ENCODE data around the gene AMPD2. TPM values are rescaled to one million over a fixed set of nuclear protein-coding genes. Genes with fewer than 3 reads are reported as not detected.

AMPD2 gene
- 93.4 and 94.2 TPM in 2 replicates for total RNA-seq (2014; rRNA removed; shearing (Covaris generic))

DNA sequence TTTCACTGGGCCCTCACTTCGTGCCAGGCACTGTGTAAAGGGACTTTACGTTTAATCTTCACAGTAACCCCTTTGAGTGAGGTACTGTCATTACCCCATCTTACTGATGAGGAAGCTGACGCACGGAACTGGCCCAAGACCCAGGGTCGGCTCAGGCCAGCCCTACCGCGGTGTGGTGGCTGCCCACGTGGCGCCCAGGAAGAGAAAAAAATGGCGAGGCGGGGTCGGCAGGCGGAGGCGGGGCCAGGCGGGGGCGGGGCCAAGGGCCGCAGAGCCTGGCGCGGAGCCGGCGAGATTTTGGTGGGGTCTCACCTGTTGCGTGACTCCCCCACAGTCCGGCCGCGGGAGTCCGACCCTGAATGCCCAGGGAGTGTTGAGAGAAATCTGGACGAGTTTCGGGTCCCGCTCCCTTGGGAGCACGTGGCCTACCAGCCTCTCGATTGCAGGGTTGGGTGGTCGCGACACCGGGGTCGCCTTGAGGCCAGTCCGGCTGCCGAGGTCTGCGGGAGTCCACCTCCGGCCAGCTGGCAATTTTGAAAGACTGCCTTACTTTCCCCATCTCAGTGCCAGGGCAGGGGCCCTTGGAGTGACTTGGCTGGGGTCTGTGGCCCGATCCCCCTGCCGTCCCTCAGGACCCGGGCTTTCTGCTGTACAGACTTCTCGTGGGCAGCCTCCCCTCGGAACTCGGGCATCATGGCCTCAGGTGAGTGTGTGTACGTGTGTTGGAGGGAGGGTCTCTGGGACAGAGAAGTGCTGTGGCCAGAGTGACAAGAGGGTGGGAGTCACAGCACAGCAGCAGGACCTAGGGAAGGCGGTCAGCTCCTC, at the start of gene AMPD2, which contains the start of gene GNAT2:
TSS of gene AMPD2 (plus strand) at position 262 of the 825 bp plus-strand sequence. CDS start 1,339 bp downstream, outside the sequence.
TSS of gene GNAT2 (minus strand) at position 41 of the 825 bp plus-strand sequence. CDS start 6,746 bp downstream, outside the sequence.
- DNase-seq (ENCODE audit: low spot score), result peak; percentile 63

DNA sequence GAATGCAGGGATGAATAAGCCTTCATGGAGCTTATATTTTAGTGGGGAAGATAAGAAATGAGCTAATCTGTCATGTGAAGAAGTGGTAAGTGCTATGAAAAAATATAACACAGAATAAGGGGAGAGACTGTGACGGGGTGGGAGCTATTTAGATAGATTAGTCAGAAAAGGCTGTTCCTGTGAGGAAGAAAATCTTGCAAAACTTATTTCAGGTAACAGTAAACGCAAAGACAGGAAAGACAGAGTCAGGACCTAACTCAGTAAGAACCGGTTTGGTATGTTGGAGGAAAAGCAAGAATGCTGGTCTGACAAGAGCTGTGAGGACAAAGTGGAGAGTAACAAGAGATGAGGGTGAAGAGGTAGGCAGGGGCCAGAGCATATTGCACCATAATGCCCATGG, 49.2 kb upstream of the AMPD2 start:
- peak; percentile 44 for DNase-seq (ENCODE audit: low spot score)

DNA sequence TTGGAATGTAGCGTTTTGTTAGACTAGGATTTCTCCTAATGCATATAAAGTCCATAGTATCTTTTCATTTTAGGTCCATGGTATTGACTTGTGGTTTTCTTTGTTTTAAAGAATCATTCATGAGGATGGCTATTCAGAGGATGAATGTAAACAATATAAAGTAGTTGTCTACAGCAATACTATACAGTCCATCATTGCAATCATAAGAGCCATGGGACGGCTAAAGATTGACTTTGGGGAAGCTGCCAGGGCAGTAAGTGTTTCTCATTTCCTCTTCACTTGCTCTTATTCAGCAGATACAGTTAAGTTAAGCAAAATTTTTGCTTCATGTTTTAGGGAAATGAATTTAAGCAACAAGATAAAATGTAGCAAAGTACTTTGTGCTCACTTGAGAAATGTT, 45.9 kb upstream of the AMPD2 start:
- no peak for DNase-seq (ENCODE audit: low spot score)

DNA sequence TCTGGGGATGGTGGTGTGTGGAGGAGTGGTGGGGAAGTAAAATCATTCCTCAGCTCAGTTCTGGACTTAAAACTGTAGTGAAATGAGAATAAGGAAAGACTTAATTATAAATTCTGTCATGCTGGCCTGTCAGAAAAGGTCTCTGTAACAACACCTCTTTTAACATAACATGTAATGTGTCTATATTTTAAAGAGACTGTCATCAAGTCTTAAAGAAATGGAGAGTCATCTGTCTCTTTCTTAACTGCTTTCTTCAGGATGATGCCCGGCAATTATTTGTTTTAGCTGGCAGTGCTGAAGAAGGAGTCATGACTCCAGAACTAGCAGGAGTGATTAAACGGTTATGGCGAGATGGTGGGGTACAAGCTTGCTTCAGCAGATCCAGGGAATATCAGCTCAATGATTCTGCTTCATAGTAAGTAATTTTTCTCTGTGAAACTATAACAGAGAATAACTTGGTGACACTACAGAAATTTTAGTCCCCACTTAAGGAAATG, 40.6 kb upstream of the AMPD2 start:
- DNase-seq (ENCODE audit: low spot score), result no peak

DNA sequence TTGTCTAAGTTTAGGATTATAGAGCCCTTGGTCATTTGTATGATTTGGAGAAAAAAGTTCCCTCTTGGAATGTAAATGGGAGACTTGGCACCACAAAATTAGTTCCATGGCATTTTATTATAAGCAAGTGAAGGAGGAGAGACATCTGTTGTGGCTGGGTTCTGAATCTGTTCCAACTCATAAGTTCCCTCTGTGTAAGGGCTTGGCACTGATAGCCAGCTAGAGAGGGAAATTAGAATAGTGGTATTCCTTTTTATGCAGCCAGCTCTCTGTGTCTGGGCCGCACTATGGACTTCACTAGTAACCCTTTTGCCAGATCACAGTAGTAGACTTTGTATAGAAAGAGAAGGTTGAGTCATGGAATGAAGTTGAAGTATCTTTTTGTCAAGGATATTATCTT, 40.1 kb upstream of the AMPD2 start:
- no peak for DNase-seq (ENCODE audit: low spot score)

DNA sequence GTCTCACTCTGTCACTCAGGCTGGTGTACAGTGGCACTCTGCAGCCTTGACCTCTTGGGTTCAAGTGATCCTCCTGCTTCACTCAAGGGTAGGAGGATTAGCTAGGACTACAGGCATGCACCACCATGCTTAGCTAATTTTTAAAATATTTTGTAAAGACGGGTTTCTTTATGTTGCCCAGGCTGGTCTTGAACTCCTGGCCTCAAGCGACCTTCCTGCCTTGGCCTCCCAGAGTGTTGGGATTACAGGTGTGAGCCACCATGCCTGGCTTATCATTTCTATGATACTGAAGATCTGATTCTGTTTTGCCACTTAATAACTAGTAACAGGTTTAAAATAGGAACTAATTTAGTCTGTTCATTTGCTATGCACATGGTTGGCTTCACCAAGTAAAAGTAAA, 37.6 kb upstream of the AMPD2 start:
- DNase-seq (ENCODE audit: low spot score), result no peak

DNA sequence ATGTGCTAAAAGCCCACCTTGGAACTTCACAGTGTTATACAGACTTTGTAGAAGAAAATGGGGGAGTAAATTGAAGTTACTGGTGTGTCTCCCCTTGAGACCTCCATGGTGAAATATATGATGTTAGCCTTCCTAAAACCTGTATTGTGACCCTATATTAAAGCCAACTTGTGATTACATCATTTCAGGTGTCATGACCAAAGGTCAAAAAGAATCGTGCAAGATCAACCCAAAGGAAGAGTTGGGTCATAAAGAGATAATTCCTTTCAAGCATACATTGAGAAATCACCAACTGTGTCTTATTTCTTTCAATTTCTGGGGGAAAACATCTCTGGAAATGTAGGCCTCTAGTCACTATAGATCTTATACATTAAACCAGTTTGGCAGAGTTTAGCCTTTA, 34.9 kb upstream of the AMPD2 start:
- DNase-seq (ENCODE audit: low spot score), result no peak

DNA sequence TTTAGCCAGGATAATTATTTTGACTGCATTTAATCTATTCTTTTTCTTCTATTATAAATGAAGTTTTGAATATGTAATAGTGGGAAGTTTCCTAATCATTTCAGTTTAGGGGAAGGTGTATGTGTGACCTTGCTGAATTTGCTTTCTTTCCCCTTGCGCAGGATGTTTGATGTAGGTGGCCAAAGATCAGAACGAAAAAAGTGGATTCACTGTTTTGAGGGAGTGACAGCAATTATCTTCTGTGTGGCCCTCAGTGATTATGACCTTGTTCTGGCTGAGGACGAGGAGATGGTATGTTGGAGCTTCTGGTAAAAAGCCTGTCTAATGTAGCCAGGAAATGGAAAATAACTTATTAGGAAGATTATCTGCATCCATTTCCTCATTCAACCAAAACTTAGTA, 33.6 kb upstream of the AMPD2 start:
- DNase-seq (ENCODE audit: low spot score), result no peak

DNA sequence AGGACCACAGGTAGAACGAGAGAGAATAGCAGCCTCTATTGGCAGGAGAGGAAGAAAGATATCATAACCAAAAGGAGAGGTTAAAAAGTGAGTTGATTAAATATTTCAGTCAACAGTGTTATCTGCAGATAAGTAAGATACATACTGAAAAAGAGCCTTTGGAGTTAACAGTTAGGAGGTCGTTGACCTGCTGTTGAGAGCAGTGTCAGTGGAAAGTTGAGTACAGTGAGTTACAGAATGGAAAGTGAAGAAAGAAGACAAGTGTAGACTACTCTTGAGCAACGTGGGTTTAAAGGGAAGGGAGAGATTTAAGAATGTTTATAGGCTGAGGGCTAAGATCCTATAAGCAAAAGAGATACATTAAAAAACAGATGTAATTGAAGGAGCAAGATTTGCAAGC, 30.5 kb upstream of the AMPD2 start:
- DNase-seq (ENCODE audit: low spot score), result no peak

DNA sequence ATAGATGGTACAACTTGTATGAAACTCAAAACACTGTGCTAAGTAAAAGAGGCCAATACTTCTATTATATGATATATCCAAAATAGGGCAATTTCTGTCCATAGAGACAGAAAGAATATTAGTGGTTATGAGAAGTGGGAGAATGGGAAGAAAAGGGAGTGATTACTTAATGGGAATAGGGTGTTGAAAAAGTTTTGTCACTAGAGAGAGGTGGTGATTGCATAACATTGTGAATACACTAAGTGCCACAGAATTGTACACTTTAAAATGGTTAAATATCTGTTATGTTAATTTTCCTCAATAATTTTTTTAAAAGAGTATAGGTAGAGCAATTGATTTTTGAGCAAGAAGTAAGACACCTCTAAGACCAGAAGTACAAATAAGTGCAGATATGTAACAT, 30.0 kb upstream of the AMPD2 start:
- DNase-seq (ENCODE audit: low spot score), result no peak

DNA sequence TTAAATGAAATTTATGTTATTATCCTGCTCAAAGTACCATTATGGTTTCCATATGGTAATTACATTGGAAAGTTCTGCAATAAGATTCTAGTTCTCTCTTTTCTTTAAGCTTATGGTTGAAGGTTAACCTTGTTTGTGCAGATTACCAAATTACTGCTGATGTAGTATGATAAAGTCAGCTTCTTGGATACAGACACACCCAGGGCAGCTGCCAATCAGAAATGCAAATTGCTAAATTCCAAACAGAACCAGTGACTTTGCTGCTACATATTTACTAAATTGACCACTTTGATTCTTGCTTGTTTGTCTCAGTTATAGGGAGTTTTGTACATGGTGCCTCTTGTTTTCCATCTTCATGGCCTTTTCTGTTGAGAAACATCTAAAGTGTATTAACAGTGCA, 26.7 kb upstream of the AMPD2 start:
- DNase-seq (ENCODE audit: low spot score), result no peak

DNA sequence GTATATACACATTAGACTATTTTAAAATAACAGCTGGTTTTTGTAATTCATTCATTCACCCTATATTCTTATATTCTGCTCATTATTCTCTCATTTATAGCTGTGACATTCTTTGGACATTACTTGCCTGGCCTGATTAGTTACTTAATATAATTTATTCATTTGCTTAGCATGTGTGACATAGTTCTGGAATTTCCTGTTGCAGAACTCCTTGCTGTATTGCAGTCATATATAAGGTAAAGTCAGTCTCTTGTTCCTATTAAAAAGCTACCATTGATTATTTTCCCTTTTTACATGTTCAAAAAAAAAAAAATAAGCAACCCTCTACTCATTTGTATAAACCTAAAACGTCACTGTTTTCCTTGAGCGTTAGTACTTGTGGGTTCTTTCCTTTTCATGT, 24.1 kb upstream of the AMPD2 start:
- DNase-seq (ENCODE audit: low spot score), result no peak

DNA sequence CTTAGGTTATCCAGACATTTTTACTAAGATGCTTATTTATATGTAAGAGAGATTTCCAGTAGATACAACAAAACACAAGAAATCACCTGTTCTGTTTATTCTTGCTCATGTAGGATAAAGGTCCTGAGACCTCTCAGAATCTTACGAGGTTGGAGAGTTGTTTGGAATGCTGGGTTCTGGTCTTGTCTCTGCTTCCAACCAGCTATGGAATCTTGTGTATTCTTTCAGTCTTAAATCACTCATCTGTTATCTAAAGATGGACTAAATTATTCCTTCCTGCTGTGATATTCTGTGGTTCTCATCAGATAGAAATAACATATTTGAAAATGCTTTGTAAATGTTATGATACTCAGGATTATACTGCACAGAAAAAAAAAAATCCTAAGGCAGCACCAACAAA, 21.5 kb upstream of the AMPD2 start:
- DNase-seq (ENCODE audit: low spot score), result no peak

DNA sequence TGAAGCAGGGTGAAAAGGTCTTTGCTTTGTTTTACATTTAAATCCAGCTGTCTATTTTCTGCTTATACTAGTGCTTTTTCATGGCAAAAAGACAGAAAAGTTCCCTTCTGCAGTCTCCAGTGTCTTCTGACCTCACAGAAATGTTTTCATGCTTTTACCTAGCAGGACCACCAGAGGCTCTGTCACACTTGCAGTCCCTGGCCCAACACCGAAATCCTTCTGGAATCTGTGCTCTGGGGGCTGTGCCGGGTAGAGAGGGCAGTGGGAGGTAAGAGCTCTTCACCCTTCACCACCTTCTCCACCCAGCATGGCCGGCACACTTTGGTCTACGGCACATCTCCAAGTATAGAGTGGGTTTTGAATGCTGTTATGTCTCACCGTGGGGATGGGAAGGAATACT, 21.0 kb upstream of the AMPD2 start:
- DNase-seq (ENCODE audit: low spot score), result no peak

DNA sequence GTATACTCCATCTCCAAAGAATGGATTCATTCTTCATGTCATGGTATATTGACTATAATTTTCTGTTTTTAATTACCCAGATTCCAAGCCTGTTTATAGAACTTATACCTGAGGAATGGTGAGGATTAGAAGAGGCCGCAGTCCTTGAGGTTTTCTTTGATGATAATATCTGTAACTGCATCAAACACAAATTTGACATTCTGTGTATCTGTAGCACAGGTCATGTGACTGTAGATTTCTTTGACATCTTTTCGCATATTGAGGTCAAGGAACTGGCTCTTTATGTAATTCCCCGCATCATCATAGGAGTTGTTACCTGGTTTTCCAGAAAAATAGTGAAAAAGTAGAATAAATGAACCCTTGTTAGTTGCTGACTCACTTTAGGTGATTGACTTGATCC, 16.4 kb upstream of the AMPD2 start:
- DNase-seq (ENCODE audit: low spot score), result no peak

DNA sequence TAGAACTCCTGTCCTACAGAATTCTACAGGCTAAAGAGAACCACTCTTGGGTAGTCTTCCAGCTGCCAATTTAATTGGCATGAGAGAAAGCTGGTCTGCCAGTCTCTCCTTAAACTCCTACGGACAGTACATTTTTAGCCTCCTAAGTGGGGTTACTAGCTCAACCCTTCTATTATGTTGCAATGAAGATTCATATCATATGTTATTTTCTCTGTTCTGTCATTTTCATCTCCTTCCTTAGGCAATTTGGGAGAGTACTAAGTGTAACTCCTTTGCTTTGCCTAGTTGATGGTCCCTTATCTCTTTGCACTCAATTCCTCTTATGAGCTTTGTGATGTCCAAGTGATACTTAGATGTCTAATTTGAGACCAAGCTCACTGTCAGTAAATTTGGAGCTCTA, 14.3 kb upstream of the AMPD2 start:
- DNase-seq (ENCODE audit: low spot score), result no peak

DNA sequence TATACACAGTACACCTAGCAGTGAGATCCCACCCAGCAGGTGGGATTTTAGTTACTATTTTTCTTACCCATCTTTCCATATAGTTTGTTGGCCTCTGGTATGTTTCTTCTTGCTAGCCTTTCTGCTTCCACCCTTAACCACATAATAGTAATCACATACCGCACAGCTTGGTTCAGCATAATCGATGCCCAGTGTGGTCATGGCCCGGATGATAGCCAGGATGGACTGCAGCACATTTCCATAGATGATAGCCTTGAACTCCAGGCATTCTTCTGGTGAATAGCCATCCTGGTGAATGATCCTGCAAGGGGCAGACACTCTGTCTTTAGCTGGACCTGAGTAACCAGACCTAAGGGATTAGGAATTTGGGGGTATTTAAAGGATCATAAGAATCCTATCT, 9.8 kb upstream of the AMPD2 start:
- DNase-seq (ENCODE audit: low spot score), result no peak

DNA sequence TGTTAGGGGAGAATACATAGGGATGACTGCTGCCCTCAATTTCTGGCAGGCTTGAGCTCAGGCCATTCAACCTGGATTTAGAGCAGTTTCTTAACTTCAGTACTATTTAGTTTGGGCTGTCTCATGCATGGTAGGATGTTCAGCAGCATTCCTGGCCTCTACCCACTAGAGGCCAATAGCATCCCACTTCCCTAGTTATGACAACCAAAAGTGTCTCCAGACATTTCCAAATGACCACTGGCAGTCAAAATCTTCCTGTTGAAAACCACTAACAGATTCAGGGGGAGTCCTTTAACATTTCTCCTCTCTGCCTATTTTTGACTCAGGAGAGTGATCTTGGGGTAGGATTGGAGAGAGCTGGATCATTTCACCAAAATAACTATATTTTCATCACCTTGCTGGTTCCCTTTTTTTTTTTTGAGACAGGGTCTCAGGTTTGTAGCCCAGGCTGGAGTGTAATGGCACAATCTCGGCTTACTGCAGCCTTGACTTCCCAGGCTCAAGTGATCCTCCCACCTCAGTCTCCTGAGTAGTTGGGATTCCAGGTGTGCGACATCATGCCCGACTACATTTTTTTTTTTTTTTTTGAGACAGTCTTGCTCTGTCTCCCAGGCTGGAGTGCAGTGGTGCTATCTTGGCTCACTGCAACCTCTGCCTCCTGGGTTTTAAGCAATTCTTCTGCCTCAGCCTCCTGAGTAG, 8.9 kb upstream of the AMPD2 start:
- DNase-seq (ENCODE audit: low spot score), result no peak

DNA sequence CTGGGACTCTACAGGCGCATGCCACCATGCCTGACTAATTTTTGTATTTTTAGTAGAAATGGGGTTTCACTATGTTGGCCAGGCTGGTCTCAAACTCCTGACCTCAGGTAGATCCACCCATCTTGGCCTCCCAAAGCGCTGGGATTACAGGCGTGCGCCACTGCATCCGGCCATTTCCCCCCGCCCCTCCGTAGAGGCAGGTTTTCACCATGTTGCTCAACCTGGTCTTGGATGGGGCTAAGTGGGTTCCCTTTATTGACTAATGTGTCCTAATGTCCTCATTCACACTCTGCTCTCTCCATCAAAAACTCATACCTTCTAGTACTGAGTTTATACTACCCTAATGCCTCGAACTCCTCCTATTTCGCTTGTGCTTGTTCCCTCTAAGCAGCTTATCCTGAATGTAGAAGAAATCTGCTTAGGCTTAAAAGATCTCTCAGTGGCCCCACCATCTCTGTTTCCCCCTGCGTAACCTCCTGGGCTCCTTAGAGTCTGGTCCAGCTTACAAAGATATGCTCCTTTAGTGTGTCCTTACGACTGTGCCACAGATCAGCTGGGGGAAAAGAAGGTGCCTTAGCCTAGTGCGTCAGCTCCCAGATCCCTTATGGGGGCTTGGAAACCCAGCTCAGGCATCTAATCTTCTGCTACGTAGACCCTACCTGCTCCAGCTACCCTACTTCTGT, 8.2 kb upstream of the AMPD2 start:
- DNase-seq (ENCODE audit: low spot score), result no peak

DNA sequence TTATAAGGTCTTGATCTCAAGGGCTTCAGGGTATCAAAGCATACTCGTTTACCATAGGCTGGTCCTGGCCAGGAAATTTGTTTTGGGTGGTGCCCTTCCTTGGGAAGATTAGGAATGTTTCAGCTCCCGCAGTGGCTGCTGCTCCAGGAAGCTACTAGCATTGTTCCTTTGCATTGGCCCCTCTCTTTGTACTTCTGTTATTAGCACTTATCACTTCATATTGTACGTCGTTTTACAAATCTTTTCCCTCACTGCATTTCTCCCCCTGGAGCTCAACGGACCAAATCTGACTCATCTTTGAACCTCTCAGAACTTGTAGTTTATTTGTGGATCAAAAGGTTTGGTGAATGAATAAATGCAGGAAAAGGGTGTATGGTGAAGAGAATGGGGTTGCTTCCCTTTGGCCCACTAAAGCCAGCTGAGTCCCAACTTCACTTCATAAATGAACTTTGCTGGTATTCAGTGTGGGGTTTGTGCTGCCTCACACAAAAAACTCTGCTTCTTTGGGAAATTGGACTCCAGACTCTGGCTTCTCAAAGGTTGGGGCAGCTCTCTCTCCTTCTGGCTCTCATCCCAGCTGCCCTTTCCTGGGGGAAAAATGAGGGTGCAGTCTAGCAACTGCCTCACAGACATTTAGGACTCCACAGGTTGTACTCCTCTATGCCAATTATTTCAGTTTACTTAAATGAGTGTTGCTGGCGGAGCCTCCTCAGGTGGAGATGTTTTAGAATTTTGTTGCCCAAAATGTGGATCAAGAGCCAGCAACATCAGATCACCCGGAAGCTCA, 6.1 kb upstream of the AMPD2 start:
- DNase-seq (ENCODE audit: low spot score), result no peak

DNA sequence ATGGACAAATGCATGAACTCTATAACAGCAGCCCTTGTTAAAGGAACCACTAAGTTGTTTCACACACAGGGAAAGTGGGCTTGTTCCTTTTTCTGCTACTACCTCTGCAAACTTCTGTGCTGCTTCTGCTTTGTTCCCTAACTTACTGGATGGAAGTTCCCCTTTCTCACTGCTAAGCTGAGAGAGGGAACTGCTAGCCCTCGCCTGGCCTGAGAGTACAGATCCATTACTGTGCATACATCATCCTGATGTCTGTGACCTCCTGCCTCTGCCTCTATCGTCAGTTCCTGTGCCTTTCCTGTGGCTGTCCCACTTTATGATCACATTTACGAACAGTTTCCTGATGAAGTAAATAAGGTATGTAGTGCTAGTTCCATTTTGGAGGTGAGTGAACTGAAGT, 3.8 kb upstream of the AMPD2 start:
- no peak for DNase-seq (ENCODE audit: low spot score)
